GM19467 (cell line): Measurements from ENCODE around the gene PARD6G.
A peak's percentile ranks its signal among the peaks of the same experiment; 100 is the strongest.

Experiments used
- ATAC-seq: cut with Tn5 transposase; IDR thresholded peaks from one replicate; pipeline ENCODE4 v1.9.1; 2021; ENCODE audit warnings: mild to moderate bottlenecking, moderate library complexity; ENCODE audit not compliant: unreplicated experiment

PARD6G gene

DNA sequence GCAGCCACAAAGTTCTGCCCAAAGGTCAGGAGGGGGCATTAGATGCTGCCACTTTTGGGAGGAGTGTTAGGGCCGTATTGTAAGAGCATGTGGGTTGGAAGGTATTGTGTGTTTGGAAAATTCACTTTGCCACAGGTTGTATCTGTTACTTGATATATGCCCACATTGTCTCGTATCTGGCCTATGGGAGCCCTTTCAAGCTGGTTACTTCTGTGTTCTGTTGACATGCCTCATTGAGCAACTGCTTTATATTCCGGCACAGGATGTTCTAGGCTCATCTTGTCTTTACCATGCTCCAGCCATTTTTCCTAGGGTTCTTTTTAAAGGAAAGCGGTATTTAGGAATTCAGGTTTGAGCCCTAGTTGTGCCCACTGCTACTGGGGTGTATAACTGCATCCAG lies 132.3 kb downstream of the PARD6G start:
- ATAC-seq, result no peak

DNA sequence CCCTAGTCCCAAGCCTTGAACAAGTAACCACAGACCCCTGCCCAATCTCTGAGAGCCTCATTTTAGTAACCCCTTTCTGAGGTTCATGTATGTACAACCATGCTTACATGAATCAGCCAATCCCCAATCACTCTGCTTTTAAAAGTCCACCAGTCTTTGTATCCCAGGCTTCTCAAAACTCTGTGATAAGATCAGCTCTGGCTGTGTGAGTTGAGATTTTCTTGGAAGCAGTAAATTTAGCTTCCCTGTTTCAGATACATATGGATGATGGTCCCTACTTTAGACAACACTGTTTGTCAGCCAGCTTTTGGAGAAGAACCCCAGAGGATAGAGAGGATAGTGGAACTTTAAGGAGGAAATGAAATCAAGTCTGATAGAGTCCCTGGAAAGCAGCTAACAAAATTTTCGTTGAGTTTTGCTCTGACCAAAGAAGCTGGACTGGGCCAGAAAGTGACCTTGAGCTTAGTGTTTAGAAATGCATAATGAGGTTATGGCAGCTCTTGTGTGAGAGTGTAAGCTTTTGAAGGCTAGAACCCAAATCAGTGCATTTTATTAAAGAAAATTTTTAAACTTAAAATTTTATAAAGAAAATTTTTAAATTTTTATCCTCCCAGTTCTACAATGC lies 134.6 kb downstream of the PARD6G start:
- no peak for ATAC-seq

DNA sequence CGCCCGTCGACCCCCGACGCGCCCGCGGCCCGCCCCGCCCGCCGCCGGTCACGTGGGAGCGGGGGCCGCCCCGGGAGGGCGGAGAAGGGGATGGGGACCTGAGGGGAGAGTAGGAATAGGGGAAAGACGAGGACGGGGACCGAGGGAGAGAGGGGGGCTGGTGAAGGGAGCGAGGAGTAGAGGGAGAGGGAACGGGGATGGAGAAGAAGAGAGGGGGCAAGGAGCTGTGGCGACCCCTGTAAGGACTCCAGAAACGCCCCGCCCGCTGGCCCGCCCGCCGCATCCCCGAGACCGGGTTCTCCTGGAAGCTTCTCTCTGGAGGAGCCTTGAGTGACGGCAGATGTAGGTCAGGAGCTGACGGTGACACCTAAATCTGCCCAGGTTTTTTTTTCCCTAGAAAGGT lies 137.6 kb downstream of the PARD6G start:
- peak; percentile 13 for ATAC-seq

DNA sequence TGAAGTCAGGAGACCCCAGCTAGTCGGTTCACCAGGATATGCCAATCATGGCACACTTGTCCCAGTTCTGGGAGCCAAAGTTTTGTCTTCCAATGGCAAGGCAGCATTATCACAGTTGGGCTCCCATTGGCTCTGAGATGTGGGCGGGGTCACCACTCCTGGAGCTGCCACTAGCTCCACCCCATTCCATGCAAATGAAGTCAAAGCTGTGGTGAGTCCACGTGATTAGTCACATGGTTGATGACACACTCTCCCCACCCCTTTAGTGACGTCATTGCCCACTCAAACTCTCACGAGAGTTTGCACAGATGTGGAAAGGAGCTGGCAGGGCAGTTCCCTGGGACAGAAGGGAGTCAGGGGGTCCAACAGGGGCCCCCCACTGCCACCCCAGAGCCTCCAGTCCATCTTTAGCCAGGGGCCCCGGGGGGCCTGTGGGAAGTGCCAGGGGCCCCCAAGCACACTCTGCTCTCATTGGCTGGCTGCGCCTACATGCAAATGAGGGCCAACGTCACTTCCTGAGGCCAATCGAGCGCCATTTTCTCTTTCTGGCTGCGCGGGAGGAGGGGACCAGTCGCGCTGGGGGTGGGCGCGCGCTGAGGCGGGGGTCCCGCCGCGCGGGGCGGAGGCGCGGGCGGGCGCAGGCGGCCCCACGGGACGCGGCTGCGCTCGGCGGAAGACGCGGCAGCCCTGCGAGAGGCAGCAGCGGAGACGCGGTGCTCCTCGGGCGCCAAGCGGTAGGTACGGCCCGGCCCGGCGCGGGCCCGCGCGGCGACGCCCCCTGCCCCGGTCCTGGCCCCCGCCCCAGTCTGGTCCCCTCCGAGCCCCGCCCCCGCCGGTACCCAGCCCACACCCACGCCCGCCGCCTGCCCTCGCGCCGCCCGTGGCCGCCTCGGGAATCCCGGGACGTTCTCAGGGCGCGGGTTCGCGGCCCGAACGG lies 138.3 kb downstream of the PARD6G start, which contains the start of gene ADNP2:
Gene ADNP2, plus strand, starts transcription at position 524 of the 937 bp plus-strand sequence. CDS start 8,281 bp downstream, outside the sequence.
- peak; percentile 67 for ATAC-seq

DNA sequence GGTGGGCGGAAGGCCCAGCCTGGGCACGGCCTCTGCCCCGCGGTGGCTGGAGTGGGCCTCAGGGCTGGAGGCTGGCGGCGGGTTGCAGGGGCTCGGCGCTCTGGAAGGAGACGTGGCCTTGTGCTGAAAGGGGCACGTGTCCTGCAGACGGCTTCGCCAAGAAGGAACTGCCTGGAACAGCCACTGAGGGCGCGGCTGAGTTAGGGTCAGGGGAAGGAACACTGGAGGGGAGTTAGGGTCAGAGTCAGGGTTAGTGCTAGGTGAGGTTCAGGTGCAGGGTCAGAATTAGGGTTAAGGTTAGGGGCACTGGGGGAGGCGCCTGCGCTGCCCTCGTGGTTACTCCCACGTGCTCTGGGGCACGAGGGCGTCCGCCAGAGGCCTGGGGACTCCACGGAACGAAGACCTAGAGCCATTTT lies 139.2 kb downstream of the PARD6G start:
- no peak for ATAC-seq

DNA sequence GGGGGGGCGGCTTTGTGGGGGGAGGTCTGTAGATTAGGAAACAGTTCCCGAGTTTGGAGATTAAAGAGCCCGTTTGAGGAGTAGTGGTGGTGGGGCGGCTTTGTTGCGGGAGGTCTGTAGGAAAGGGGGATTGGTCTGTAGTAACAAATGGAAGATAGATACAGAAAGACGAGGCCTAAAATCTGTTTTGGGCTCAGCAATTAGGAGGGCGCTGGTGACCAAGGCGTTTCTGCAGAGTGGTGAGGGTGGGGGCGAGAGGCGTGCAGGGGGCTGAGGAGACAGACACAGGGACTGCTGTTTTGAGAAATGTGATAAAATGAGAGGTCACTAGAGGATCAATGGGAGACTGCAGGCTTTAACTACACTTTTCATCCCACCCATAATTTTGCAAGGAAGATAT lies 139.9 kb downstream of the PARD6G start:
- ATAC-seq, result no peak
